HEK293T (cell line): ENCODE data around the gene BAZ1B.

Experiments
- ARNT ChIP-seq: fragments of 450-650 bp; IDR thresholded peaks from 2 replicates; pipeline ENCODE4 v1.6.1; 2017; ENCODE audit warnings: mild to moderate bottlenecking
- BHLHE40 ChIP-seq: fragments of 450-650 bp; IDR thresholded peaks from 2 replicates; pipeline ENCODE4 v1.6.1; 2016; ENCODE audit warnings: mild to moderate bottlenecking, moderate library complexity, borderline replicate concordance
- ELF4 ChIP-seq: fragments of 450-650 bp; IDR thresholded peaks from 2 replicates; pipeline ENCODE4 v1.6.1; 2017; ENCODE audit warnings: antibody characterized with exemption
- FOXA1 ChIP-seq: fragments of 450-650 bp; IDR thresholded peaks from 2 replicates; pipeline ENCODE4 v1.6.1; 2016; ENCODE audit warnings: mild to moderate bottlenecking
- FOXM1 ChIP-seq: fragments of 450-650 bp; IDR thresholded peaks from 2 replicates; pipeline ENCODE4 v1.6.1; 2017; ENCODE audit warnings: mild to moderate bottlenecking, borderline replicate concordance
- L3MBTL2 ChIP-seq: fragments of 450-650 bp; conservative IDR thresholded peaks from 2 replicates; pipeline ENCODE4 v1.6.1; 2016; ENCODE audit warnings: mild to moderate bottlenecking
- SP1 ChIP-seq: fragments of 450-650 bp; IDR thresholded peaks from 2 replicates; pipeline ENCODE4 v1.6.1; 2017
- SUZ12 ChIP-seq: fragments of 450-650 bp; IDR thresholded peaks from 2 replicates; pipeline ENCODE4 v1.6.1; 2016; ENCODE audit warnings: mild to moderate bottlenecking
- TARDBP ChIP-seq: fragments of 450-650 bp; IDR thresholded peaks from 2 replicates; pipeline ENCODE4 v1.6.1; 2016
- ZNF384 ChIP-seq: fragments of 450-650 bp; IDR thresholded peaks from 2 replicates; pipeline ENCODE4 v1.6.1; 2016
- TF ChIP-seq, protein P1 (sequence below): fragments of 450-650 bp; IDR thresholded peaks from 2 replicates; pipeline ENCODE4 v1.6.1; 2016

DNA sequence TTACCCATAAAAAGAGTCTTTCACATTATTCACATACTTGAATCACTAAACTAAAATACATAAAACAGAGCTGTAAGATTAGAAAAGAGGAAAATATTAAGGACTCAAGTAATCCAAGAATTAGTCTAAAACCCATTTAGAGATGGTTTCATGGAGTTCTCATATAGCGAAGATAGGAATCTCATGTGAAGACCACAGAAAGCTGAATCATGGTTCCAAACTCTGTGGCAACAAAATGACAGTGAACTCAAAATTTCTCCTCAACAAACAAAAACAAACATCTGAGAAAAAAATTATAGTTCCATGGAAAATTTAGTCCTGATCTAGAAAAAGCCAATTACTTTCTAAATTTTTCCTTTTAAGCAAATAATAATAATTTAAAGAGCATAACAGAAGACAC lies 34.6 kb downstream of the BAZ1B start:
- TF ChIP-seq ARNT (no peak), ELF4 (no peak), ZNF384 (no peak), BHLHE40 (no peak), SUZ12 (no peak), FOXA1 (no peak), SP1 (no peak), FOXM1 (no peak), TARDBP (no peak), L3MBTL2 (no peak)
- TF ChIP-seq, protein P1, sequence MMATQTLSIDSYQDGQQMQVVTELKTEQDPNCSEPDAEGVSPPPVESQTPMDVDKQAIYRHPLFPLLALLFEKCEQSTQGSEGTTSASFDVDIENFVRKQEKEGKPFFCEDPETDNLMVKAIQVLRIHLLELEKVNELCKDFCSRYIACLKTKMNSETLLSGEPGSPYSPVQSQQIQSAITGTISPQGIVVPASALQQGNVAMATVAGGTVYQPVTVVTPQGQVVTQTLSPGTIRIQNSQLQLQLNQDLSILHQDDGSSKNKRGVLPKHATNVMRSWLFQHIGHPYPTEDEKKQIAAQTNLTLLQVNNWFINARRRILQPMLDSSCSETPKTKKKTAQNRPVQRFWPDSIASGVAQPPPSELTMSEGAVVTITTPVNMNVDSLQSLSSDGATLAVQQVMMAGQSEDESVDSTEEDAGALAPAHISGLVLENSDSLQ: no peak
